HK-2 (cell line): ENCODE measurements around the gene STX11.

ENCODE experiments used
- DNase-seq: peaks from one replicate; pipeline ENCODE4 v3.0.0-alpha.2; 2018; ENCODE audit not compliant: unreplicated experiment

Gene STX11

GRCh38 chr6:144141470-144141869 lies 8.8 kb upstream of the STX11 start:
- no peak for DNase-seq

GRCh38 chr6:144143106-144143505 lies 7.2 kb upstream of the STX11 start:
- DNase-seq: no peak

GRCh38 chr6:144143878-144144277 lies 6.4 kb upstream of the STX11 start:
- no peak for DNase-seq

GRCh38 chr6:144144996-144145395 lies 5.3 kb upstream of the STX11 start:
- no peak for DNase-seq

- no peak for DNase-seq
These were observed 4.8 kb upstream of the STX11 start for GRCh38 chr6:144145541-144145940.

GRCh38 chr6:144148886-144149285 lies 1.4 kb upstream of the STX11 start:
- no peak for DNase-seq

- no peak for DNase-seq
These were observed 791 bp upstream of the STX11 start for GRCh38 chr6:144149558-144149893.

GRCh38 chr6:144150710-144151657 lies 667 bp downstream of the STX11 start:
- no peak for DNase-seq

GRCh38 chr6:144152334-144152900 lies 2.1 kb downstream of the STX11 start:
- DNase-seq: no peak

- DNase-seq: no peak
These were observed 2.9 kb downstream of the STX11 start for GRCh38 chr6:144153260-144153659.

GRCh38 chr6:144153971-144154370 lies 3.7 kb downstream of the STX11 start:
- no peak for DNase-seq

GRCh38 chr6:144155529-144155928 lies 5.2 kb downstream of the STX11 start:
- DNase-seq: no peak

GRCh38 chr6:144156338-144156737 lies 6.0 kb downstream of the STX11 start:
- DNase-seq: no peak

- no peak for DNase-seq
These were observed 6.7 kb downstream of the STX11 start for GRCh38 chr6:144156991-144157390.

GRCh38 chr6:144158133-144158532 lies 7.8 kb downstream of the STX11 start:
- peak; percentile 47 for DNase-seq

GRCh38 chr6:144159223-144159622 lies 8.9 kb downstream of the STX11 start:
- DNase-seq: no peak

GRCh38 chr6:144159742-144160141 lies 9.4 kb downstream of the STX11 start:
- no peak for DNase-seq

- no peak for DNase-seq
These were observed 10.2 kb downstream of the STX11 start for GRCh38 chr6:144160431-144161005.

GRCh38 chr6:144161975-144162374 lies 11.7 kb downstream of the STX11 start:
- DNase-seq: no peak

- no peak for DNase-seq
These were observed 12.7 kb downstream of the STX11 start for GRCh38 chr6:144162977-144163376.

GRCh38 chr6:144165784-144166183 lies 15.5 kb downstream of the STX11 start:
- DNase-seq: no peak

- no peak for DNase-seq
These were observed 19.7 kb downstream of the STX11 start for GRCh38 chr6:144170044-144170443.

- DNase-seq: no peak
These were observed 21.1 kb downstream of the STX11 start for GRCh38 chr6:144171406-144171805.
